Ovary (tissue), 3 donors: ENCODE data around the gene MARS2.

Experiments used
- CTCF ChIP-seq, 3 donors: fragments of 450-650 bp in 2 of 3; fragments of 200-600 bp in 1 of 3; IDR thresholded peaks; one replicate each; pipeline versions ENCODE4 v1.5.1 to v1.8.0; 2016 to 2022; ENCODE audit warnings: antibody characterized with exemption in 3 of 3, mild to moderate bottlenecking in 1 of 3
- EP300 ChIP-seq: sonication (generic); formaldehyde crosslinking; IDR thresholded peaks from one replicate; pipeline ENCODE4 v1.6.1; 2017; ENCODE audit warnings: antibody characterized with exemption
- POLR2A ChIP-seq: fragments of 450-650 bp; IDR thresholded peaks from one replicate; pipeline ENCODE4 v1.6.1; 2017; ENCODE audit warnings: antibody characterized with exemption, mild to moderate bottlenecking, moderate library complexity
- donor health status: DM: no; HTN: no; CAD: no.

GRCh38 chr2:197706839-197707207 is 1.7 kb downstream of the MARS2 start:
- TF ChIP-seq CTCF (IDR thresholded peaks at IDR 0.05) = no peak
- TF ChIP-seq POLR2A = no peak
- TF ChIP-seq EP300 = no peak
